Hypothalamus (tissue), 51 donors: ENCODE measurements around the gene M1AP.

Experiments used
- DNase-seq, 51 donors: peaks; one replicate each; lab custom pipeline; 2025; lab: John Stamatoyannopoulos, UW

The M1AP gene

DNA sequence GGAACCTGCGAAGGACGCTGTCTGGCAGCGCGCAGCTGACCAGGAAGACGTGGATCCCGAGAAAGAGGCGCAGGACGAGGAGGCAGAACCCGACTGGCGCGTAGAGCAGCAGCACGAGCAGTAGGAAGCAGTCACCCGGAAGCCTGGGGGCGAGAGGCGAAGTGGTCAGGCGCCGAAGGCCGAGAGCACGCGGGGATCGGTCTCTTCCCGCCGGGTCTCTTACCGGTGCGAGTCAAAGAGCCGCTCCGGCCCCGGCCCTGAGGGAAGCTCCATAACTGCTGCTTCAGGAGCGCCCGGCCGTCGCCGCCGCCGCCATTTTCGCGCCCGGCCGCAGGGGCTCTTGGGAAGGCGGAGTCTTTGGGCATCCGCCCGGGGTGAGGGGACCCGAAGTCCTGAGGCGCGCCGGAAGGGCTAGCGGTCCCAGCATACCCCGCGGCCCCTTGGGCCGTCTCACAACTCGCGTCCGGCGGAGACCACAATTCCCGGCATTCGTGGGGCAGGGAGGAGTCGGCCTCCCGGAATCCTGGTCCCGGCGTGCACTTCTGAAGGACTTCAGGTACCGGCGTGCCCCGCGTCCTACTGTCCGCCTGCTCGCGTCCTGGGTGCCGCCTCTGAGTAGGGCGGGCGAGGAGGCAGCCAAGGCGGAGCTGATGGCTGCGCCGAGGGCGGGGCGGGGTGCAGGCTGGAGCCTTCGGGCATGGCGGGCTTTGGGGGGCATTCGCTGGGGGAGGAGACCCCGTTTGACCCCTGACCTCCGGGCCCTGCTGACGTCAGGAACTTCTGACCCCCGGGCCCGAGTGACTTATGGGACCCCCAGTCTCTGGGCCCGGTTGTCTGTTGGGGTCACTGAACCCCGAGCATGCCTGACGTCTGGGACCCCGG, 118.5 kb downstream of the M1AP start, which contains the start of the genes AUP1 and HTRA2:
Gene AUP1, minus strand, starts transcription at position 350 of the 882 bp plus-strand sequence. Its CDS starts 77 bp downstream, at position 273.
Gene HTRA2, plus strand, starts transcription at position 577 of the 882 bp plus-strand sequence. Its CDS starts 74 bp downstream, at position 651.
- DNase-seq, result peak; percentile 73 to 99 (median 98)

DNA sequence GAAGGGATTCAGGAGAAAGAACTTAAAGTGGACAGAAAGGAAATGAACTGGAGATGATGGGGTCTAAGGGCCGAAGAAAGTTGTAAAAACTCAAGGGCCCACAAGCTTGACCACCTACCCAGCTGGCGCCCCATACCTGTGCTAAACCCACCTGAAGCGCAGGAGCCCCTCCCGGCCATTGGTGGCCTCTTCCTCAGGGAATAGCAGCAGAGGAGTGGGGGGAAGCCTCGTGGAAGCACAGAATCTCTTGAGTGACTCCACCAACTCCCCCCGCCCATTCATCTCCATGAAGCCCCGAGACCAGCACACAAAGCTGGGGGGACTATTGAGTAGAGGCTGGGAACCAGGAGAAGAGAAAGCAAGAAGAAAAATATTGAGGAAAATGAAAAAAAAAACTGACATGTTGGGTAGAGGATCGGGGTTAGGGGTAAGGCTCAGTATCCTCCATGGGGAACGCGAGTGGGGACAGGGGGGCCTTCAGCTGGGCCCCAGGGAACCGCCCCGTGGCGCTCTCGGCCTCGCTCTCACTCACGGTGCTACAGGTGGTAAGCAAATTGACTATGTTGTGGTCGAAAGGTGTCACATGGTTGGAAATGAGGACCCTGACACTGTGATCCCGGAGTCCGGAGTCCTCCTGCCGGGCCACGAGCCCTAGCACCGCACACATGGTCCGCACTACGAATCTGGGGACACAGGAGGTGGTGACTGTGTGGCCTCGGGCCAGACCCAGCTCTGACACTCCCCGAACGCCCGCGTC, 119.4 kb downstream of the M1AP start:
- peak in 1 of 51 donors; percentile 65 for DNase-seq

DNA sequence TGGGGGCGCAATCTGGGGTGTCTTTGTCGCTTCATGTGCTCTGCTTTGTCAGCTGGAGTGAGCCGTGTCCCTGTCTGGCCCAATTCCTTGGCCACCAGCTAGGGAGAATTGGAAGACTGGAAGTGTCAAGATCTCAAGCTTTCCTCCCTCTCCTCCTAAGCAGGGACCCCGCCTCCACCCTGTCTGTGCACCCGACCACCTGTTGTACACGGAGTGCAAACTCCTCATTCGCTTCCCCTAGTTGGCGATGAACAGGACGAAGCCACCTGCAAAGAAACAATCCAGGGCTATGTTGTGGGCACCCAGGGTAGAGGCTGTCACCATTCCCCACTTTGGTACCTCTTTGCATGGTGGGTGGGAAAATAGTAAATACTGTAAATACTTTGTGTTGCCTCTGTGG, 120.4 kb downstream of the M1AP start:
- no peak for DNase-seq

DNA sequence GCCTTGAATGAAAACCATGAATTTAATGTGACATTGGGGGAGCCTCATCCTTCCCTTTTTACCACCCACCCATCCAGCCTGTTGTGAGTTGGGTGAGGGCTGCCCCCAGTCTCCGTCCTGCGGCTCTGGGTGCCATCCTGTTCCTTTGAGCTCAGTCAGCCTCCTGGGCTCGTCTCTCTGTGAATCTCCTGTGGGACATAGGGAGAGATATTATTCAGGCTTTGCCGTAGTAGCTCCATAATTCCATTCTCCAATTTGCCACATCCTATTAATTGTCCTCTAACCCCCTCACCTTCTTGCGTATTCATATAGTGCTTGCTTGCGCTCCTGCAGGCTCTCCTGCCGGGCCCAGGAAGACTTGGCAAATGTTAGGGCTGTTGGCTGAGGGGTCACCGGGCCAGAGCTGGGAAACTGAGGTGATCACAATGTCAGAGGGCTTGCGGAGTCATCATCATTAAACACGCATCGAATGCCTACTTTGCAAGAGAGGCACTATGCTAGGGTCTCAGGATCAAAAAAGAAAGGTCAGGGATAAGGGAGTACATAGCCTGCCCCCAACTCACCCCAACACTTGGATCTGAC, 121.4 kb downstream of the M1AP start:
- no peak for DNase-seq

DNA sequence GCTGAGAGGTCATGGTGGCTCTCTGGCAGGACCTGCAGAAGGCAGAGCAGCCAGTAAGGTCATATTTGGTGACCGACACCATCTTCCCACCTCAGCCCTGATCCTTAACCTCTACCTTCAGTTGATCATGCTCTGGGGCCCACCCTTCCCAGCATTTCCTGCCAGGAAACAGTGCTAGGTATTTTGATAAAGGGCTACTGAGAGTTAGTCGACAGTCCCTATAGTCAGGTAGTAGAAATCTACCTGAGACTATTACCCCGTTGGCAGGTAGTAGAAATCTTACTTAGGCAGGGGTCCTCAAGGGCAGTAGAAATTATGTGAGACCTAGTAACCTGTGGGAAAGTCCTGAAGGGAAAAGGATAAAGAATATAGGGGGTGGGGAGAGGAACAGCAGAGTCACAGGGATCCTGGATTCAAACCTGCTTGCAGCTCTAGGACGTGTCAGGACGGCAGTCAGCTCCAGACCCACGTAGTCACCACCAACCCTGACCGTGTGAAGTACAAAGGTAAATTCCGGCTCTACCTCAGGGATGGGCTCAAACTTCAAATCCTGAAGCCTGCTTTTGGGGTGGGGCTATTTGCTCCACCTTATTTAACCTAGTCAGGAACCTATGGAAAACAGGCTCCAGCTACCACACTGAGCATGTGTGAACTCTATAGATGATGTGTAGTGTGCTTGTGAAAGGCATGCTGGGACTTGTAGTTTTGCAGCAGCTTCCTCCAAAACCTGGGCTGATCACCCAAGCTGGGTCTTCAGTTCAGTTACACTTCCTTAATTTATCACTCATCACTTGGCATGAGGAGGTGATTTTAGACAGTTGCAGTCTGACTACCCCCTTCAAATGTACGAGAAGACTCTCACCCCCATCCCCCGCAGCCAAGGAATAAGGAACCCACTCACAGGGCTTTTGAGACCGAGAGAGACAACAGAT, 122.1 kb downstream of the M1AP start, which contains the start of gene DQX1:
Gene DQX1, minus strand, starts transcription at position 515 of the 932 bp plus-strand sequence. Its CDS starts 502 bp downstream, at position 13.
- DNase-seq, result no peak

DNA sequence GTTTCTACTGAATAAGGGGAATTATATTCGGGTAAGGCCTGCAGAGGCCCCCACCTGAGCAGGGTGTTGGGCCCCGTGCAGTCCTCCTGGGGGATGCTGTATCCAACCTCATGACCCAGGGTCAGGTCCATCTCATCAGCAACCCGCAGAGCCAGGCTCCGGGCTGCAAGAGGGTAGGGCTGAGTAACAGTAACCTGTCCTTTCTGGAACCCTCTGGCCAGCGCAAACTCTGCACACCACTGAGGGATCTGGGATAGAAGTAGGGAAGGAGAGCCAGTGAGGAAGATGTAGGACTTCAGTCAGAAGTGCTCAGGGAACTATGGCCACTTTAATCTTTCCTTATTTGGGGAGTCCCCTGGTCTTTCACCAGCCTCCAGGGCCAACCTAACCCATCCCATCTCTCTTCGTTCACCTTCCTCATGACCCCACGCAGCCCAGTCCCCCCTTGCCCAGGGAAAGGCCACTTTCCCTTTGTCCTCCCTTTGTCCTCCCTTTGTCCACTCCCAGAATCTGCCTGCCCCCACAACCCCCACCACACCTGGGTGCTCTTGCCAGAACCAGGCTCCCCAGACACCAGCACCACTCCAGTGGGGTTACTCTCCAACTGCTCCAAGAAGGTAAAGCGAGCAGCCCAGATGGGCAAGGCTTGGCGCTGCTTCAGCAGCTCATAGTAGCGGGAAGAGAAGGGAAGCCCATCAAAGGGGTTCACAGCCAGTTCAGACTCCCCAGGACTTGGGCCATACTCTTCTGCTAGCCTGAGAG, 123.0 kb downstream of the M1AP start:
- no peak for DNase-seq

DNA sequence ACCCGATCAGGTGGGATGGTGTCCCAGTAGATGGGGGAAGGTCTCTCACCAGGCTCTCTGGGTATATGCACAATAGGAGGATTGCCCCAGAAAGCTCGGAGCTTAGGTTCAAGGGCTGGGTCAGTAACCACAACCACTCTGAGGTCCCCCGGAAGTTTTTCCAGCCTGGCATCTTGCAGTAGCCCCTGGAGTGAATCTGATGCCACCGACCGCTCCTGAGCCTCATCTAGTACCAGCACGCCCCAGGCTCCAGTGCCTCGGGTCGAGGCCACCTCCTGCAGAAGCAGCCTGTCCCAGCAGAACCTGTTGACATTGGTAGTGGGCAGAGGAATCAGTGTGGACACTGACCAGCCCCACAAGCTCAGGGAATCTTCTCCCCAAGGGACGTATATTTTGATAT, 124.1 kb downstream of the M1AP start:
- no peak for DNase-seq

DNA sequence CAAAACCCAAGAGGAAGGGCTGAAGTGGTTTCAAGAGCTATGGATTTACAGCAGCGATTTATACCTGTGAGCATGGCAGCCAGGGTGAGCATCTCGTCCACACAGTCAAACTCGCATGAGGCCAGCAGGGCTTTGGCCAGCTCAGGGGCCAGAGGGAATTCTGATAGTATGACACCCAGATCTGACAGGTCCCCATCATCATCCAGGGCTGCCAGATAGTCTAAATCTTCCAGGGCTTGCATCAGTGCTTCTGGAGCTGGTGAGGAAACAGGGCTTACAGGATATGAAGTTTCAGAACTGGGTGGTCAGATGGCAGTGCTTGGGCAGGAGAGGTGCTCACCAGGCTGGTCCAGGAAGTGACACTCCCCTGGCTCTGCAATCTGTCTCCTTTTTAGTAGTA, 125.6 kb downstream of the M1AP start:
- DNase-seq, result no peak

DNA sequence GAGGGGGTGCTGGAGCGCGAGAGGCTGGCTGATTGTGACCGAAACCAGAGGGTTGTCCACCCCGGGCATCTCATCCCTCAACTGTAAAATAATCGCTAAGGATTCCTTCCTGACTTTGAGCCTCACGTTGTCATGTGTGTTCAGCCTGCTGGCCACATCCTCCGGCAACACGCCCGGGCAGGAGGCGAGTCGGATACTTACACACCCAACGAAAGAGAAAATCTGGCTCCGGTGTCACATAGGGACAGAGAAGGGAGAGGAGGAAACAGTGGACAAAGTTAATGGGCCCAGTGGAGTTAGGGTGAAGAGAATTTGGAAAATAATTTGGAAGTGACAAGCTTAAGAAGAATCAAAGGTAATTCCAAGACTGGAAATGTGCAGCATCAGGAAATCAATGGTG, 131.5 kb downstream of the M1AP start:
- no peak for DNase-seq

DNA sequence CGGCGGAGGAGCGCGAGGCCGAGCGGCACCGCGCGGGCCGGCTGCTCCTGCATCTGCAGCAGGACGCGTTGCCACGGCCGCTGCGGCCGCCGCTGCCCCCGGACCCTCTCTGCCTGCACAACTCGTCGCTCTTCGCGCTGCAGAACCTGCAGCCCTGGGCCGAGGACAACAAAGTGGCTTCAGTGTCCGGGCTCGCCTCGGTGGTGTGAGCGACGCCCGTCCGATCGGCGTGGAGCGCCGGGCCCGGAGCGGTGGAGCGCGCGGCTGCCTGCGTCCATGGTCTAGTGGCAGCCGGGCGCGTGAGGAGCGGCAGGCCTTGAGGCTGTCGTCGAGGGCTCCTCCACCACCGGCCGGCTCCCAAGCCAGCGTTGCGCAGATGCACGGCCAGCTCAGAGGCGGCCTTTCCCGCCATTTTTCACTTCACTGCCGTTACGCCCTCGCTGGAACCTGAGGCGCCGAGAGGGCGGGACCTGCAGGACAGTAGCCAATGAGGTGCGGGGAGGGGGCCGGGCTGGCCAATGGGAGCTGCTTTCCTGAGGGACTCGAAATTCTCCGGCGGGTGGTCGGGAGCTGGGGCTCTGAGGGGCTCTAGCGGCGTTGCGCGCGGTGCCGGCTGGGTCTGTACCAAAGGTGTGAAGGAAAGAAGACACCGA, 132.0 kb downstream of the M1AP start:
- DNase-seq, result peak in 19 of 51 donors; percentile 2 to 57 (median 14)

DNA sequence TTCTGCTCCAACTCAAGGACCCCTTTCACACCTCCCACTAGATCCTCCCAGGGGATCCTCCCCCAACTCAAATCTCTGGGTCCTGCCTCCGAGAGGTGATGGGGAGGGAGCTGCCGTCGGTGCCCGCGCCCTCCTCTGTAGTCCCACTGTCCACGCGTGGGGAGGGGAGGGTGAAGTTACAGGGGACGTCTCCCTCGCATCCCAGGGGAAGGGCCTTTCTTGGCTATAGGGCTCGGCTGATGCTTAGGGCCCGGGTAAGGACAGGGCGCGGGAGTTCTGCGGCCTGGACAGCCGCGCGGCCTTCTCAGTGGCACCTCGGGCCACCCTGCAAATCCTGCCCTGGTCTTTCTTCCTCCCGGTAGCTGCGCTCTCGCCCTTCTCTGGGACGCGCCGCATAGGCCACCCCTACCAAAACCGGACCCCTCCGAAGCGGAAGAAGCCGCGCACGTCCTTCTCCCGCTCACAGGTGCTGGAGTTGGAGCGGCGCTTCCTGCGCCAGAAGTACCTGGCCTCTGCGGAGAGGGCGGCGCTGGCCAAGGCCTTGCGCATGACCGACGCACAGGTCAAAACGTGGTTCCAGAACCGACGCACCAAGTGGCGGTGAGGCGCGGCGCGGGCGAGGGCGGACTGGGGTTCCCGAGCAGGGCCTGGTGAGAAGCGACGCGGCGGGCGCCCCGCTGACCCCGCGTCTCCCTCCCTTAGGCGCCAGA, 132.7 kb downstream of the M1AP start:
- no peak for DNase-seq

DNA sequence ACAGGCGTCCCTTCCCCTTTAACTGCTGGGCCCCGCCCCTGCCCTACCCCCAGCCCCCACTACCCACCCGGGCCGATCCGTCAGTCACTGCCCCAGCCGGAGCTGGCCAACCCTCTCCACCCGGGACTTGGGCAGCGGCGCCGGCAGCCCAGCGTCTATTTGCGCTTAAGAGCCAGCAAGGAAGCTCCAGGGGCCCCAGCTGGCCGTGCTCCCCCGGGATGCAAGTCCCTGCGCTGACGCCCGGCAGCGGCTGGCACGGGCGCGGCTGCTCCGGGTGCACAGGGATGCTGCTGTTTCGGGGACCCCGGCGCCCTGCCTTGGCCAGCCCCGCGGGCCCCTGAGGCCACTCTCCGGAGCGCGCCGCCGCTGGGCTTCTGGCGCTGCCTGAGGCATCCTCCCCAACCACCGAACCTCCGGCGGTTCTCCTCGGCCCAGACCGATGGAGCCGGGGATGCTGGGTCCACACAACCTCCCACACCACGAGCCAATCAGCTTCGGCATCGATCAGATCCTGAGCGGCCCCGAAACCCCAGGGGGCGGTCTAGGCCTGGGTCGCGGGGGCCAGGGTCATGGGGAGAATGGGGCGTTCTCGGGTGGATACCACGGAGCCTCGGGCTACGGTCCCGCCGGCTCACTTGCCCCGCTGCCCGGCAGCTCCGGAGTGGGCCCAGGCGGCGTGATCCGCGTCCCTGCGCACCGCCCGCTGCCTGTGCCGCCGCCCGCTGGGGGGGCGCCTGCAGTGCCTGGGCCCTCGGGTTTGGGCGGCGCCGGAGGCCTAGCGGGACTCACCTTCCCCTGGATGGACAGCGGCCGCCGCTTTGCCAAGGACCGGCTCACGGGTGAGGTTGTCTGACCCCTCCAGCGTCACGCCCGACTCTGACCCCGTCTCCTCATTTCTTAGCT, 133.5 kb downstream of the M1AP start, which contains the start of gene TLX2:
Gene TLX2, plus strand, starts transcription at position 83 of the 903 bp plus-strand sequence. Its CDS starts 357 bp downstream, at position 440.
- DNase-seq, result no peak

DNA sequence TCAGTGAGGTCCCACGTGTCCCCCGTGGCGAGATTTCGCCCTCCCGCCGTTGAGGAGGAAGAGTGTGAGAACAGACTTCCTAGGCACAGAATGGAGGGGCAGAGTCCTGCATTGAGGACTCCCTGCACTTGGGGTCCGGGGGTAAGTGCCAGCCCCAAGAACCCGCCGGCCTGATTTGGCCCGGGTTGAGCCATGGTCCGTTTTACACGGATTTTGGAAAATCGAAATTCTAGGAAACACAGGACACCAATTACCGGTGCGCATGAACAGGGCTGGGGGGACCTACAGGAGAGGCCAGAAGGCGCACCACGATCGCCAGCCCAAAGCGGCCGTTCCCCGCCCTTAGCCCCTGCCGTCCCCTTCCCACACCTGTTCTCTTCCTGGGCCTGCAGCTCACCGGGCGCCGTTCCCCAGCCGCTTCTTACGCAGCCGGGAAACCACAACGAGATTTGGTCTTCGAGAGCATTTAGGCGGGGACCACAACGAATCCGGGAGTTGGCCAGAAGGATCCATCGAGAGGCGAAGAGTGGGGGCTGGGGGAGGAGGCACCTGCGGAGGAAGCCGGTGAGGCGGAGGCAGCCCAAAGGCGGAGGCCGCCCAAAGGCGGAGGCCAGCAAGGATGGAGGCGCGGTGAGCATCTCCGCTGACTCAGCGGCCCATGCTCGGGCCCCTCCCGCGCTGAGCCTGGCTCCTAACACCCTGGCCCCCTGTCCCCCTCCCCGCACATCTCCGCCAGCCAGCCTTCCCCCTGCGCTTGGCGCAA, 134.3 kb downstream of the M1AP start:
- DNase-seq, result no peak

DNA sequence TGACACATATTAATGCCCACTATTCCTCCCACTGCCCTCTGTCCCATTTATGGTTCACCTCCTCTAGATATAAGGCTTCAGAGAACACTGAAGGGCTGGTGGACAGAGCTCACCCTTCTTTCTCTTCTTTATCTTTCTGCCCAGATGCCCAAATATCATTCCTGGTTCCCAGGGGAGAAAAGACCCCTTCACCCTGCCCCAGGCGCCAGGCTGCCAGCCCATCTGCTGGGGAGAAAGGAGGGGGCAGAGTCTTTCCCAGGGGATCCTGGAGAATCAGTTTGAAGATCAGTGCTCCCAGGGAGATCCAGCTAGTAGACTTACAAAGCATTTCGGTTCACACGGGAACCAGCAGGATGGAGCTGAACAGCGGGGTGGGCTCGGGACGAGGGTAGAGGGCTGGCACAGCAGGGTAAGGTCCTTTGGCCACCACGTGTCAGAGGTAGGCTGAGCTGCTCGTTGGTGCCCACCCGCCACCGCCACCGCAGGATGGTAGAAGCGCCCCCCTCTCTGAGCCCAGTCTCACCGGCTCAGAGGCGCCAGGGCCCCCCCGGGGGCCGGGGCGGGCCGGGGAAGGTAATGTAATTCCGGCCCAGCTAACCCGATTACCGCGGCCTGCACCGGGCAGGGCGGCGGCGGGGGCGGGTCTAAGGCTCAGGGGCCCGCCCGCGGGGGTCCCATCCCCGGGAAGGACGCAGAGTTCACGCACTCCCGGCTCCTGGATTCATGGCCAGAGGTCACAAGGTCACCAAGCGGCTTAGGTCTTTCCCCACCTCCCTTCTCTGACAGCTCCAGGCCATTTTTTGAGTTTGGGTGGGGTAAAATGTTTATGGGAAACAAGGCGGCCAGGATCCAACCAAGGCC, 135.2 kb downstream of the M1AP start:
- DNase-seq, result no peak
